Bronchial epithelial cell (primary cell): ENCODE data around the gene CFAP97. TPM values are rescaled to one million over a fixed set of nuclear protein-coding genes. Genes with fewer than 3 reads are reported as not detected.

Experiments
- DNase-seq: peaks from one replicate; pipeline ENCODE4 v3.0.0-alpha.2; 2010; ENCODE audit warnings: low read depth
- FAIRE-seq: peaks from 2 replicates; lab custom pipeline; 2011; peaks lifted over from hg19 to GRCh38; lab: Jason Lieb, UNC
- H3K27me3 ChIP-seq: 2 replicates; pipeline ENCODE4 v1.5.1; 2011; ENCODE audit warnings: low read length; ENCODE audit not compliant: control insufficient read depth, insufficient read depth
- H3K36me3 ChIP-seq: 2 replicates; pipeline ENCODE4 v1.5.1; 2011; ENCODE audit warnings: low read length; ENCODE audit not compliant: control insufficient read depth, insufficient read depth
- H3K4me3 ChIP-seq: 2 replicates; pipeline ENCODE4 v1.5.1; 2011; ENCODE audit warnings: mild to moderate bottlenecking, low read depth, low read length, control low read depth
- CTCF ChIP-seq: IDR thresholded peaks from 2 replicates; pipeline ENCODE4 v1.5.1; 2011; ENCODE audit warnings: mild to moderate bottlenecking, moderate library complexity, low read length, control low read depth, inconsistent platforms; ENCODE audit not compliant: insufficient read depth, severe bottlenecking
- total RNA-seq: library from RNA; depleted of rRNA; stranded (reverse); fragments of >200 nt; gene quantifications from 2 replicates; pipeline ENCODE4 v1.2.1, GENCODE V29; 2014

CFAP97 gene
- total RNA-seq, 1 donor from 2014 or later, result 32.9 TPM

- Histone ChIP-seq H3K4me3 (no peak overlapping the region), H3K27me3 (no peaks in the 10 kb centered on the region), H3K36me3 (peaks cover 5% of the 10 kb centered on the region)
- no peak for TF ChIP-seq CTCF
- FAIRE-seq (no peak), DNase-seq (no peak)
These were observed 62.0 kb downstream of the CFAP97 start for GRCh38 chr4:185141777-185142176.

- Histone ChIP-seq H3K27me3 (no peaks in the 10 kb centered on the region), H3K36me3 (peaks cover under 1% of the 10 kb centered on the region), H3K4me3 (no peak overlapping the region)
- peak; percentile 35 for DNase-seq
- no peak for FAIRE-seq
- TF ChIP-seq CTCF, result no peak
These were observed 64.1 kb downstream of the CFAP97 start for GRCh38 chr4:185139736-185140135.

- no peak for DNase-seq
- no peak for TF ChIP-seq CTCF
- no peak for FAIRE-seq
- Histone ChIP-seq H3K4me3 (no peak overlapping the region), H3K36me3 (no peaks in the 10 kb centered on the region), H3K27me3 (no peaks in the 10 kb centered on the region)
These were observed 65.6 kb downstream of the CFAP97 start for GRCh38 chr4:185138161-185138560.

GRCh38 chr4:185137233-185137925, 66.4 kb downstream of the CFAP97 start:
- Histone ChIP-seq H3K27me3 (no peaks in the 10 kb centered on the region), H3K4me3 (no peak overlapping the region), H3K36me3 (no peaks in the 10 kb centered on the region)
- DNase-seq (no peak), FAIRE-seq (no peak)
- no peak for TF ChIP-seq CTCF

GRCh38 chr4:185134307-185134869, 69.4 kb downstream of the CFAP97 start:
- peak; percentile 43 for TF ChIP-seq CTCF
- DNase-seq (peak; percentile 51), FAIRE-seq (no peak)
- H3K4me3 ChIP-seq, result no peak overlapping the region
- H3K27me3 ChIP-seq, result no peaks in the 10 kb centered on the region
- no peaks in the 10 kb centered on the region for H3K36me3 ChIP-seq
